ENCODE data around the gene GABRA5.

DNA sequence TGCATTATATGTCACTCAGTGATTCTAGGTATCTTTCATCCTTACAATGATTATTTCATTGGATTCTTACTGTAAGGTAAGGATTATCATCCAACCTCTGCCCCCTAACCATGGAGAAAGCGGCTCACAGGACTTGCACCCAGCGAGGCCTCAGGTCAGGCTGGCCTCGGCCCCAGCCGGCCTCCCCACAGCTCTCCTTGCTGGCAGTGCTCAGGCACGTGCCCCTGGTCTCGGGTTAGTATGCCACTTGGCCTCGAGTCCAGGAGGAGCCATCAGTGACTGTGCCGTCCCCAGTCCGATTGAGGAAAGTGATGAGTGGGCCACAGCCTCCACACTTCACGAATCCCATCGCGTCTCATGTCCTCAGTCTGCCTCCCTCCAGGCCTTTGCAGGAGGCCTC is 68.5 kb downstream of the GABRA5 start:
- TF ChIP-seq, protein P1, sequence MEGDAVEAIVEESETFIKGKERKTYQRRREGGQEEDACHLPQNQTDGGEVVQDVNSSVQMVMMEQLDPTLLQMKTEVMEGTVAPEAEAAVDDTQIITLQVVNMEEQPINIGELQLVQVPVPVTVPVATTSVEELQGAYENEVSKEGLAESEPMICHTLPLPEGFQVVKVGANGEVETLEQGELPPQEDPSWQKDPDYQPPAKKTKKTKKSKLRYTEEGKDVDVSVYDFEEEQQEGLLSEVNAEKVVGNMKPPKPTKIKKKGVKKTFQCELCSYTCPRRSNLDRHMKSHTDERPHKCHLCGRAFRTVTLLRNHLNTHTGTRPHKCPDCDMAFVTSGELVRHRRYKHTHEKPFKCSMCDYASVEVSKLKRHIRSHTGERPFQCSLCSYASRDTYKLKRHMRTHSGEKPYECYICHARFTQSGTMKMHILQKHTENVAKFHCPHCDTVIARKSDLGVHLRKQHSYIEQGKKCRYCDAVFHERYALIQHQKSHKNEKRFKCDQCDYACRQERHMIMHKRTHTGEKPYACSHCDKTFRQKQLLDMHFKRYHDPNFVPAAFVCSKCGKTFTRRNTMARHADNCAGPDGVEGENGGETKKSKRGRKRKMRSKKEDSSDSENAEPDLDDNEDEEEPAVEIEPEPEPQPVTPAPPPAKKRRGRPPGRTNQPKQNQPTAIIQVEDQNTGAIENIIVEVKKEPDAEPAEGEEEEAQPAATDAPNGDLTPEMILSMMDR (optimal IDR thresholded peaks at IDR 0.05 in 1 of 3, IDR thresholded peaks at IDR 0.05 in 1 of 3, conservative IDR thresholded peaks at IDR 0.05 in 1 of 3; ENCODE audit: extremely low read depth in 1 of 3, insufficient read depth in 2 of 3, low read length in 3 of 3): no peak
- no peak for TF ChIP-seq EZH2 (IDR thresholded peaks at IDR 0.05; ENCODE audit: low read length)
